Measurements from ENCODE around the gene SYNE3. TPM values are rescaled to one million over a fixed set of nuclear protein-coding genes. Genes with fewer than 3 reads are reported as not detected.
"Not testable (repeated sequence)": the region's sequence is repeated elsewhere in the genome, so short reads cannot be mapped to it uniquely, and the experiment has no call there.

SYNE3 gene
- total and polyA plus RNA-seq, 2 of the 8 experiments (the other 6 are each of a cell fraction or from before 2014, with no cell fraction given) = under 0.01 TPM; not detected in 1

DNA sequence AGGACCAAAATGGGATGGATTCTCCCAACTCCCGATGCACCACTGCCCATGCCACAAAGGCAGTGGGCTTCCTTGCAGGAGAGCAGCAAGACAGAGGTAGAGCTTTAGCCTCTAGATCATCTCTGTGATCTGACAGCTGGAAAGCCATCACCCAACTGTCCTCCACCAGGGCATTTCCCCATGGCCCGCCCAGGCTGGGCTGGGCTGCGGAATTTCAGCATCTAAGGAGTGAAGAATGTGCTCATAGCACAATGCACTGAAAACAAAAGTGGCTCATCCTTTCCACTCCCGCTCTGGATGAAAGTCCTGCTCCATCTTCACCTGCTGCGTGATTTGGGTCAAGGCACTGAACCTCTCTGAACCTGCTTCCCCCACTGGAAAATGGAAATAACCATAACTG is 5.6 kb downstream of the SYNE3 start (continued):
- no peak for TF ChIP-seq EZH2 (IDR thresholded peaks at IDR 0.05; ENCODE audit: low read depth, low read length, severe bottlenecking)

DNA sequence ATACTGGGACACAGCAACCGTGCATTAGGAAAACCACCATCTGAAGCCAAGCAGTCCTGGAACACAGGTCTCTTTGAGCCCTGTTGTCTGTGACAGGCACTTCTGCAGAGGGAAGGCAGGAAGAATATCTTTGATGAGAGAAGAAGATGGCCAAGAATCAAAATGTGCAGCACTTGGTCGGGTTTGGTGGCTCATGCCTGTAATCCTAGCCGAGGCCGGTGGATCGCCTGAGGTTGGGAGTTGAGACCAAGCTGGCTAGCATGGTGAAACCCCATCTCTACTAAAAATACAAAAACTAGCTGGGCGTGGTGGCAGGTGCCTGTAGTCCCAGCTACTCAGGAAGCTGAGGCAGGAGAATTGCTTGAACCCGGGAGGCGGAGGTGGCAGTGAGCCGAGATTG is 6.1 kb downstream of the SYNE3 start:
- H3K4me3 ChIP-seq (ENCODE audit: extremely low read depth in 1 of 4, insufficient read depth in 2 of 4, low read depth in 3 of 4, low read length in 4 of 4); H3K27ac ChIP-seq (ENCODE audit: low read depth, low read length); FAIRE-seq; H2AFZ ChIP-seq (ENCODE audit: low read length); H4K20me1 ChIP-seq (replicated peaks in 1 of 2; ENCODE audit: control insufficient read depth in 1 of 2, insufficient read depth in 2 of 2, low read length in 2 of 2); H3K23ac ChIP-seq (ENCODE audit: insufficient read length); H3K4me2 ChIP-seq (ENCODE audit: insufficient read depth in 1 of 2, low read depth in 2 of 2, low read length in 2 of 2); H3K14ac ChIP-seq (ENCODE audit: insufficient read length); H3K79me1 ChIP-seq (ENCODE audit: low read depth, low read length); H4K8ac ChIP-seq (ENCODE audit: extremely low read depth, insufficient read depth, low read length); POLR2A ChIA-PET (ENCODE audit: partially characterized antibody); H2BK120ac ChIP-seq (replicated peaks; ENCODE audit: low read depth, low read length); H2BK20ac ChIP-seq (ENCODE audit: low read length); H2BK15ac ChIP-seq (ENCODE audit: low read length); H2BK5ac ChIP-seq (ENCODE audit: low read depth, low read length); H3K23me2 ChIP-seq (ENCODE audit: low read depth, low read length); H4K5ac ChIP-seq (ENCODE audit: insufficient read length, low read depth, low read length); H3K79me2 ChIP-seq (ENCODE audit: control insufficient read depth in 1 of 2, insufficient read depth in 2 of 2, low read length in 2 of 2); H3K9ac ChIP-seq (replicated peaks in 1 of 4; ENCODE audit: extremely low read depth in 1 of 4, low read depth in 3 of 4, low read length in 3 of 4); H3K56ac ChIP-seq (replicated peaks; ENCODE audit: insufficient read length, low read depth, low read length); DNase-seq (ENCODE audit: low read depth in 1 of 2, low spot score in 2 of 2); H3K36me3 ChIP-seq (ENCODE audit: control insufficient read depth in 2 of 4, insufficient read depth in 4 of 4, low read length in 3 of 4); H2AK5ac ChIP-seq (ENCODE audit: low read depth, low read length); H3K9me3 ChIP-seq (ENCODE audit: insufficient read depth in 2 of 2, low read depth in 1 of 2, low read length in 1 of 2); H2BK12ac ChIP-seq (ENCODE audit: low read depth, low read length); H3K18ac ChIP-seq (ENCODE audit: extremely low read depth, low read length); H3K4ac ChIP-seq (replicated peaks; ENCODE audit: insufficient read length, low read depth, low read length); H4K91ac ChIP-seq (replicated peaks; ENCODE audit: insufficient read length, low read length): not testable (repeated sequence)
- Histone ChIP-seq H3K27me3 (replicated peaks in 1 of 4; ENCODE audit: control insufficient read depth in 3 of 4, extremely low read depth in 1 of 4, insufficient read depth in 3 of 4, low read length in 3 of 4) (peaks cover 0 to 11% (median 6%) of the 10 kb centered on the region in 4 experiments; a peak in 4 of 7 replicates), H3K4me1 (replicated peaks in 1 of 4; ENCODE audit: control insufficient read depth in 3 of 4, insufficient read depth in 4 of 4, low read length in 3 of 4) (peaks cover 0 to 11% (median 5%) of the 10 kb centered on the region in 4 experiments; a peak in 4 of 7 replicates)
- CTCF ChIA-PET (ENCODE audit: partially characterized antibody) = interaction anchor here (1.0 to 6.4 kb wide), 4 partner anchors 11 to 68 kb away, joined by 3 to 27 read pairs (median 5); no protein-coding TSS in a partner anchor
- 92% methylated on average over 9 of the region's 9 CpGs; no CpG with 5 or more reads in 1 of the 2 experiments for WGBS, 2 experiments (ENCODE audit: extremely low coverage in 1 of 2, insufficient coverage in 1 of 2, insufficient read length in 1 of 2, insufficient replicate concordance in 2 of 2, low coverage in 1 of 2, low lambda C conversion rate in 2 of 2, missing lambda C conversion rate in 1 of 2)

Data from H1 (cell line).